ENCODE measurements around the gene UMODL1.

UMODL1 gene

GRCh38 chr21:42140196-42140934 lies 69.2 kb downstream of the UMODL1 start:
- no peak for DNase-seq

GRCh38 chr21:42141643-42142042 lies 70.5 kb downstream of the UMODL1 start:
- DNase-seq = no peak

- no peak for DNase-seq
Observed at GRCh38 chr21:42142141-42142540, 71.0 kb downstream of the UMODL1 start.

GRCh38 chr21:42142627-42143026 lies 71.5 kb downstream of the UMODL1 start:
- no peak for DNase-seq

- DNase-seq = no peak
Observed at GRCh38 chr21:42143111-42143510, 72.0 kb downstream of the UMODL1 start.

GRCh38 chr21:42144221-42144620 lies 73.1 kb downstream of the UMODL1 start:
- DNase-seq = no peak

GRCh38 chr21:42144679-42145568 lies 73.8 kb downstream of the UMODL1 start:
- DNase-seq = no peak

- peak; percentile 73 for DNase-seq
Observed at GRCh38 chr21:42145569-42146272, 74.6 kb downstream of the UMODL1 start.

- no peak for DNase-seq
Observed at GRCh38 chr21:42146273-42146805, 75.2 kb downstream of the UMODL1 start.

GRCh38 chr21:42146821-42147220 lies 75.7 kb downstream of the UMODL1 start:
- DNase-seq = no peak

- no peak for DNase-seq
Observed at GRCh38 chr21:42147386-42148020, 76.4 kb downstream of the UMODL1 start.

GRCh38 chr21:42148097-42148496 lies 77.0 kb downstream of the UMODL1 start:
- DNase-seq = no peak

GRCh38 chr21:42148584-42148983 lies 77.5 kb downstream of the UMODL1 start:
- DNase-seq = no peak

- DNase-seq = no peak
Observed at GRCh38 chr21:42149656-42150473, 78.7 kb downstream of the UMODL1 start.

- DNase-seq = no peak
Observed at GRCh38 chr21:42150474-42151085, 79.5 kb downstream of the UMODL1 start.

GRCh38 chr21:42151148-42151947 lies 80.2 kb downstream of the UMODL1 start:
- no peak for DNase-seq

- no peak for DNase-seq
Observed at GRCh38 chr21:42151948-42152220, 80.8 kb downstream of the UMODL1 start.

GRCh38 chr21:42153046-42153686 lies 82.0 kb downstream of the UMODL1 start:
- DNase-seq = no peak

- no peak for DNase-seq
Observed at GRCh38 chr21:42153746-42154145, 82.6 kb downstream of the UMODL1 start.
